Measurements from ENCODE around the gene PTPN11. TPM values are rescaled to one million over a fixed set of nuclear protein-coding genes. Genes with fewer than 3 reads are reported as not detected.

PTPN11 gene
- total and polyA plus RNA-seq, 2 of the 13 experiments (the other 11 are each of a cell fraction or from before 2014, with no cell fraction given) = 30.0 to 63.5 TPM

DNA sequence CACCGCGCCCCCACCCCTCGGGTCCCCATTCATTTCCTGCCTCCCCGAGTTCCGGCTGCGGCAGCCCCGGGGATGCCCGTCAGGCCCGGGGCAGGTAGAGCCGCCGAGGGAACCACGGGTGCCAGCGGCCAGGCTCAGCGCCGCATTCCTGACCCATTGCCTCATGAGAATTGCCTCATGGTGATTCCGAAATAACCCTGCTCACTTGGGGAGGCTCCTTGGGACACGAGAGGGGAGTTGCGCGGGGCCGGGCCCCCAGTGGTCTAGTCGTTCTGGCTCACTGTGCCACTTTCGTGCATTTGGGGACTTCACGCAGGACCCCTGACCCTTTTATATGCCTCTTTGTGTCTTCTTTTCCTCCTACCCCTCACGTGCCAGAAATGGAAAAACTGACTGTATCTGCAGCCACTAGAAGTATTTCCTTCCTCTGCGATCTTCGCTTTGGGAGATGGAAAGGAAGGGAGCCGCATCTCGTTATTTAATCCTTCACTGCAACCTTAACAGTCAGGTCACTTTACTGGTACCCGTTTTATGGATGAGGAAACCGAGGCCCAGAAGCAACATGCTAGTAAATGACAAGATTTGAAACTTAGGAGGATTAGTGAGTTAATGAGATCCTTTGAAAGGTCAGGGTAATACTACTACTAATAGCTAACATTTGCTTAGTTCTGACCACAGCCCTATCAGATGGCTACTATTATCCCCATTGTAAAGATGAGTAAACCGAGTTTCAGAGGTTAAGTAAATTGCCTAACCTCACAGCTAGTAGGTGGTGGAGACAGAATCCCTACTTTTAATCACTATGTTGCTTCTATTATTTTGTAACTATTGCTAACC, 768 bp downstream of the PTPN11 start (continued):
- TF ChIP-seq POLR2G (IDR thresholded peaks at IDR 0.05; ENCODE audit: low read depth, low read length) (no peak), CHD4 (IDR thresholded peaks at IDR 0.05; ENCODE audit: borderline replicate concordance, low read length) (peak; percentile 58; the same call in 1 of the 2 replicates), SRSF9 (IDR thresholded peaks at IDR 0.05; ENCODE audit: borderline replicate concordance, insufficient read depth, low read depth, low read length, poor library complexity, severe bottlenecking) (no peak), ZNF501 (CRISPR knock-in tag; IDR thresholded peaks at IDR 0.05) (no peak), NFIB (CRISPR knock-in tag; IDR thresholded peaks at IDR 0.05; ENCODE audit: borderline replicate concordance) (no peak), RNF2 (conservative IDR thresholded peaks at IDR 0.05; ENCODE audit: low read depth) (no peak), ZNF317 (CRISPR knock-in tag; IDR thresholded peaks at IDR 0.05) (no peak), ZNF768 (CRISPR knock-in tag; IDR thresholded peaks at IDR 0.05) (no peak), ZSCAN30 (CRISPR knock-in tag; IDR thresholded peaks at IDR 0.05) (no peak), EEA1 (CRISPR knock-in tag; IDR thresholded peaks at IDR 0.05; ENCODE audit: borderline replicate concordance) (no peak), ARID2 (CRISPR knock-in tag; IDR thresholded peaks at IDR 0.05; ENCODE audit: borderline replicate concordance) (no peak), ZNF34 (CRISPR knock-in tag; IDR thresholded peaks at IDR 0.05; ENCODE audit: borderline replicate concordance) (no peak), ZBTB38 (CRISPR knock-in tag; IDR thresholded peaks at IDR 0.05) (no peak), ETV6 (CRISPR knock-in tag; conservative IDR thresholded peaks at IDR 0.05) (no peak)
- TF ChIP-seq, protein P1, sequence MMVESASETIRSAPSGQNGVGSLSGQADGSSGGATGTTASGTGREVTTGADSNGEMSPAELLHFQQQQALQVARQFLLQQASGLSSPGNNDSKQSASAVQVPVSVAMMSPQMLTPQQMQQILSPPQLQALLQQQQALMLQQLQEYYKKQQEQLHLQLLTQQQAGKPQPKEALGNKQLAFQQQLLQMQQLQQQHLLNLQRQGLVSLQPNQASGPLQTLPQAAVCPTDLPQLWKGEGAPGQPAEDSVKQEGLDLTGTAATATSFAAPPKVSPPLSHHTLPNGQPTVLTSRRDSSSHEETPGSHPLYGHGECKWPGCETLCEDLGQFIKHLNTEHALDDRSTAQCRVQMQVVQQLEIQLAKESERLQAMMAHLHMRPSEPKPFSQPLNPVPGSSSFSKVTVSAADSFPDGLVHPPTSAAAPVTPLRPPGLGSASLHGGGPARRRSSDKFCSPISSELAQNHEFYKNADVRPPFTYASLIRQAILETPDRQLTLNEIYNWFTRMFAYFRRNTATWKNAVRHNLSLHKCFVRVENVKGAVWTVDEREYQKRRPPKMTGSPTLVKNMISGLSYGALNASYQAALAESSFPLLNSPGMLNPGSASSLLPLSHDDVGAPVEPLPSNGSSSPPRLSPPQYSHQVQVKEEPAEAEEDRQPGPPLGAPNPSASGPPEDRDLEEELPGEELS (CRISPR knock-in tag; IDR thresholded peaks at IDR 0.05) = no peak
- TF ChIP-seq, protein P2, sequence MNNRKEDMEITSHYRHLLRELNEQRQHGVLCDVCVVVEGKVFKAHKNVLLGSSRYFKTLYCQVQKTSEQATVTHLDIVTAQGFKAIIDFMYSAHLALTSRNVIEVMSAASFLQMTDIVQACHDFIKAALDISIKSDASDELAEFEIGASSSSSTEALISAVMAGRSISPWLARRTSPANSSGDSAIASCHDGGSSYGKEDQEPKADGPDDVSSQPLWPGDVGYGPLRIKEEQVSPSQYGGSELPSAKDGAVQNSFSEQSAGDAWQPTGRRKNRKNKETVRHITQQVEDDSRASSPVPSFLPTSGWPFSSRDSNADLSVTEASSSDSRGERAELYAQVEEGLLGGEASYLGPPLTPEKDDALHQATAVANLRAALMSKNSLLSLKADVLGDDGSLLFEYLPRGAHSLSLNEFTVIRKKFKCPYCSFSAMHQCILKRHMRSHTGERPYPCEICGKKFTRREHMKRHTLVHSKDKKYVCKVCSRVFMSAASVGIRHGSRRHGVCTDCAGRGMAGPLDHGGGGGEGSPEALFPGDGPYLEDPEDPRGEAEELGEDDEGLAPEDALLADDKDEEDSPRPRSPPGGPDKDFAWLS (CRISPR knock-in tag; IDR thresholded peaks at IDR 0.05; ENCODE audit: borderline replicate concordance) = no peak
- TF ChIP-seq, protein P3, sequence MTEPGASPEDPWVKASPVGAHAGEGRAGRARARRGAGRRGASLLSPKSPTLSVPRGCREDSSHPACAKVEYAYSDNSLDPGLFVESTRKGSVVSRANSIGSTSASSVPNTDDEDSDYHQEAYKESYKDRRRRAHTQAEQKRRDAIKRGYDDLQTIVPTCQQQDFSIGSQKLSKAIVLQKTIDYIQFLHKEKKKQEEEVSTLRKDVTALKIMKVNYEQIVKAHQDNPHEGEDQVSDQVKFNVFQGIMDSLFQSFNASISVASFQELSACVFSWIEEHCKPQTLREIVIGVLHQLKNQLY (CRISPR knock-in tag; IDR thresholded peaks at IDR 0.05) = no peak
- TF ChIP-seq, protein P4, sequence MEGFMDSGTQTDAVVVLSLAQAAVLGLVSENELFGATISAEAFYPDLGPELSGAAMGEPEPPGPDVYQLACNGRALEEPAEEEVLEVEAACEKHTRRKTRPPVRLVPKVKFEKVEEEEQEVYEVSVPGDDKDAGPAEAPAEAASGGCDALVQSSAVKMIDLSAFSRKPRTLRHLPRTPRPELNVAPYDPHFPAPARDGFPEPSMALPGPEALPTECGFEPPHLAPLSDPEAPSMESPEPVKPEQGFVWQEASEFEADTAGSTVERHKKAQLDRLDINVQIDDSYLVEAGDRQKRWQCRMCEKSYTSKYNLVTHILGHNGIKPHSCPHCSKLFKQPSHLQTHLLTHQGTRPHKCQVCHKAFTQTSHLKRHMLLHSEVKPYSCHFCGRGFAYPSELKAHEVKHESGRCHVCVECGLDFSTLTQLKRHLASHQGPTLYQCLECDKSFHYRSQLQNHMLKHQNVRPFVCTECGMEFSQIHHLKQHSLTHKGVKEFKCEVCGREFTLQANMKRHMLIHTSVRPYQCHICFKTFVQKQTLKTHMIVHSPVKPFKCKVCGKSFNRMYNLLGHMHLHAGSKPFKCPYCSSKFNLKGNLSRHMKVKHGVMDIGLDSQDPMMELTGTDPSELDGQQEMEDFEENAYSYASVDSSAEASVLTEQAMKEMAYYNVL (CRISPR knock-in tag; IDR thresholded peaks at IDR 0.05; ENCODE audit: borderline replicate concordance) = no peak
- TF ChIP-seq, protein P5, sequence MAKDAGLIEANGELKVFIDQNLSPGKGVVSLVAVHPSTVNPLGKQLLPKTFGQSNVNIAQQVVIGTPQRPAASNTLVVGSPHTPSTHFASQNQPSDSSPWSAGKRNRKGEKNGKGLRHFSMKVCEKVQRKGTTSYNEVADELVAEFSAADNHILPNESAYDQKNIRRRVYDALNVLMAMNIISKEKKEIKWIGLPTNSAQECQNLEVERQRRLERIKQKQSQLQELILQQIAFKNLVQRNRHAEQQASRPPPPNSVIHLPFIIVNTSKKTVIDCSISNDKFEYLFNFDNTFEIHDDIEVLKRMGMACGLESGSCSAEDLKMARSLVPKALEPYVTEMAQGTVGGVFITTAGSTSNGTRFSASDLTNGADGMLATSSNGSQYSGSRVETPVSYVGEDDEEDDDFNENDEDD (CRISPR knock-in tag; IDR thresholded peaks at IDR 0.05; ENCODE audit: borderline replicate concordance) = no peak
- TF ChIP-seq, protein P6, sequence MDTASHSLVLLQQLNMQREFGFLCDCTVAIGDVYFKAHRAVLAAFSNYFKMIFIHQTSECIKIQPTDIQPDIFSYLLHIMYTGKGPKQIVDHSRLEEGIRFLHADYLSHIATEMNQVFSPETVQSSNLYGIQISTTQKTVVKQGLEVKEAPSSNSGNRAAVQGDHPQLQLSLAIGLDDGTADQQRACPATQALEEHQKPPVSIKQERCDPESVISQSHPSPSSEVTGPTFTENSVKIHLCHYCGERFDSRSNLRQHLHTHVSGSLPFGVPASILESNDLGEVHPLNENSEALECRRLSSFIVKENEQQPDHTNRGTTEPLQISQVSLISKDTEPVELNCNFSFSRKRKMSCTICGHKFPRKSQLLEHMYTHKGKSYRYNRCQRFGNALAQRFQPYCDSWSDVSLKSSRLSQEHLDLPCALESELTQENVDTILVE (CRISPR knock-in tag; IDR thresholded peaks at IDR 0.05) = no peak
